HTERT RPE-1 (cell line): Measurements from ENCODE around the gene EPAS1.

ENCODE experiments used
- in situ Hi-C: fragments of 300-500 bp; cut with MboI; formaldehyde crosslinking; loops from 4 replicates; pipeline ENCODE4 v1.14.3; 2020; ENCODE audit warnings: low sequenced_read_pairs

EPAS1 gene

DNA sequence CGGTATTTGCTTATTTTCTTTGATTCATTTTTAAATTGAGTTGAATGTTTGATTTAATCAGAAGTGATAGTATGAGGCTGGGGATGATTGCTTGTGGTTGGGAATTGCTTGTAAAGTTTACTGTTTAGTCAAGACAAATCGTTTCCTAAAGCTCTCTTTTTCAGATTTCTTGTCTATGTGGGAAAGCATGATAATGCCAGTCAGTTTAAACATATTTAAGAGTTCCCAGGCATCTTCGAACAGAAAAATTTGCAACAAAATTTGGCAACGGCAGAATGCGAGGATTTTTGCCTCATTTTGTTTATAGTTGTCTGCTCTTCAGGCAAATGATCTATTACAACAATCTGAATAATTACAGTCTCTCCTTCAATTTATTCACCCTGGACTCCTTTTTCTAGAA, 22.5 kb downstream of the EPAS1 start:
- in situ Hi-C loops = no loop called here

DNA sequence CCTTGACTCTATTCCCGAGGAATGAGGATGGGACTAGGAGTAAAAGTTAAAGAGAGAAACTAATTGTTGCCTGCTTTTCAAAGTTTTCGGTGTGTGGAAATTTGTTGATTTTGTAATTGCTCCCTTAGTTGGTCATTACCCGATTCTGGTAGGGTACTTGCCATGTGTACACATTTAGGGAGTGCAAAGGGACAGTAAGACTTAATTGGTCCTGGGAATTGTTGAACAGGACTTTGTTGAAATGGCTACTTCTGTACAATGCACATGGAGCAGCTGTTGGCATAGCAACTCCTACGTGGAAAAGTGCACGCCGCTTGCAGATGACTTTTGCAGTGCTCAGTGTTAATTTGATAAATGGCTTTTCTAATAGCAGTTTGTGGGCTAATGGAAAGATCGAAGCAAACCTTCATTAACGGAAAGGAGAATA, 22.9 kb downstream of the EPAS1 start:
- in situ Hi-C loops = no loop called here

DNA sequence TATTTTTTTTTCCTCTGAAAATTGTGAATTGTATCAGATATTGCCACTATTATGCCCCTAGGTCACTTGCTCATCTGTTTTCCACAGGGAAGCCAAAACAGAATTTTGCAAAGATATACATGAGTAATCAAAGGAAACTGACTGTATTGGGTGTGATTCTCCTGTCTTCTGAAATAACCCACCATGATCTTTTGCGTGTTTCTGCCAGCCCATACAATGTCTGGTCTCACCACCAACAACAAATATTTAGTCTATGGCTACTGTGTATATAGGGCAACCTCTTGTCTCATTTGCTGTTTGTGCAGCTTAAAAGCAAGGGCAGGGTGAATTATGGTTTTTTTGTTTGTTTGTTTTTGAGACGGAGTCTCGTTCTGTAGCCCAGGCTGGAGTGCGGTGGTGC, 26.5 kb downstream of the EPAS1 start:
- in situ Hi-C loops = no loop called here

DNA sequence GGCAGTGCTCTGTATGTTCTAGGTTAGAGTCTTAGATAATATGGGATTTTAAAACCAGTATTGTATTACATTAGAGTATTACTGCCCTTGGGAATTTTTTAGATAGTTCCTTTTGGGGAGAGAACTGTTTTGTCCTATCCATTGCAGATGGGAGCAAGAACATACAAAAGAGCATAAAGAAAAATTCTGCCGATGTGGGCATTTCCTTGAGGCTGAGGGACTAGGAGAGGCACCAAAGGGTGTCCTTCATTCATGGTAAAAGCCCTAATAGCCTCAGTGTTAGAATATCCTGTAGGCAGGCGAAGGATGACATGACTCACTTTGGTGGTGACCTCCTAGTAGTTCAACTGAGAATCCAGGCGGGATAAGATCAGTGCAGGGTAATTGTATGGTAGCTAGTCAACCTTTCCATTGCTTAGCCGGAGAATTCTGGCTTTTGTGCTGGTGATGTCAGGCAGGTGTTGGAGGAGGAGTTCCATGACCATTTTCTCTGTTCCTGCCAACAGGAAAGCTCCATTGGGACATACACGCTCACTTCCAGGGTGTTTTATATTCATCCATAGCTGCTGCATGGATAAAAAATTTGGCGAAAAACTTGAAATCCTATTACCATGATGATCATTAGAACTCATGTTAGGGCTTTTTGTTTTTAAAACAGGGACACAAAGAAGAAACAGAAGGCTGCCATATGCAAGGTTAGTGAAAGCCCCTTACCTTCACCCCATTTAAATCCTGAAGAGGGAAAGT, 28.1 kb downstream of the EPAS1 start:
- in situ Hi-C loops = no loop called here

DNA sequence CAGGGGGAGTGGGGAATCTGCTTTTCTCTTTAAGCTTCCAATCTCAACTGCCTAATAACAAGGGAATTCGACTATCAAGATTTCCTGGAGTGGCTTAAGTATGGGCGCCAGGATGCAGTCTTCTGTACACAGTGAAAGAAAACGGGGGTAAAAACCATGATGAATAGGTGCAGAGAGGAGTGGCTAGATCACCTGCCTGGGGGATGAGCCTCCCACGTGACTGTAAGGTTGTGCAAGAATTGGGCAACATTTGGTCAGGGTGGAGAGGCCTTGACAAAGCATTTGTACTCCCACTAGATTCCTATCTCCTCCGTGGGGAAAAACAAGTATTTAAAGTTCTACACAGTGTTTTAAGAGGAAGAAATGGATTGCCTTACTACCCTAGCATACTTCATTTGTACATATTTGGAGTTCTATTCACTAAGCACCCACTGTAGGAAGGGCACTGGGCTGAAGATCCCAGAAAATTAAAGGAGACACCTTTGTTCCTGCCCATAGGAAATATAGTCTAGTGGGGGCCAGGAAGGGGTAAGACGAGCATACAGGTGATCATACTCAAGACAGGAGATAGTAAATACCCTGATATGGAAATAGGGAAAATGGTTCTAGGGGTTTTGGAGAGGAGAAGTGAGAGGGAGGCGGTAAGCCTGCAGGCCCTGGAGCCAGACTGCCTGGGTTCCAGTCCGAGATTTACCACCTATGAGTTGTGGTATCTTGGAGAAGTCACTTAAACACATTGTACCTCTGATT, 29.2 kb downstream of the EPAS1 start:
- in situ Hi-C loops = no loop called here

DNA sequence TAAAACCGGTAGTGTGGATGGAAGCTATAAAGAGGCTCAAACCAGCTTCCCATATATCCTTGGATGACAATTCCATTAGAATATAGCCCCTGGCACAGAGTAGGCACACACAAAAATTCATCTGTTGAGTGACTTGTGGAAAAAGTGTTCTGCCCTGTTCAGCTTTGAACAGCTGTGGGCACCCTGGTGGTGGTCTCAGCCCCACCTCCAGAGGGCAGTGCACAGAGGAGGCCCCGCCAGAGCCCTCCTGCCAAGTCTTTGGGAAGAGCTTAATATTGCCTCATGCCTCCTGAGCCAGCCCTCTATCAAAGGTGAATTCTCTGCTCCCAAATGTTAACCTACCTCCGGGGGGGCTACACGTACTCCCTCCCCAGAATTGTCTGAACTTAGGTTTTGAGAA, 30.4 kb downstream of the EPAS1 start:
- in situ Hi-C loops = no loop called here

DNA sequence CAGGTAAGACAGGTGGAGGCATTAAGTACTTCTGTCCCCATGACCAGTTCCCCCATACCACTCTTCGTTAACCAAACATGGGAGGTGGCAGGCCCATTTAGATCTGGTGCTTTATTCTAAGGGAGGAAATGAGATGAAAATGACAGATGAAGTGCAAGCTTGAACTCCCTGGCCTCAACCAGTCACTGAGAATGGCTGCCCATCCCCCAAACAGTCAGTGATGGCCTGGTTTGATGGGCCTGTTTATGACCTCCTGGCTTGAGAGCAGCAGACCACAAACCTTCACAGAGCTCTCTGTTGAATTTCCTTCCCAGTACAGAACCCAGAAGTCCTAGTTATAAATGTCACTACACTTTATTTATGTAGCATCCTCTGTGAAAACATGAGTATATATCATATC, 31.1 kb downstream of the EPAS1 start:
- in situ Hi-C loops = no loop called here

DNA sequence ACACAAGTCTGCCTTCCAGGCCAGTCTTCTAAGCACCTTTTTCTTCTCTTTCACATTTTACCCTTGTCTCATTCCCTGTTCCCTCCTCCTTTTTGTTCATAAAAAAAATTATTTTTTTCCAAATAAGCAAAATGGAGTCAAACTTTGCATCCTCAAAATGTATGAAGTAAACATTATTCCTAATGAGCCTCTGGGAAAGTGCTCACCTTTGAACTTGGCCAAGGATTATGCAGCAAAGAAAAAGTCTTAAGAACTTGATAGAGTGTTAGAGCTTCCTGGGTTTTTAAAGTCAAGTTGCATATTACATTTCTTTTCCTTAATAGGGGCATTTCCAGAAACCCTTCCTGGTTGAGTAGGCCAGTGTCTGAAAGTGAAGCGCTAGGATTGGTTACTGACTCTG, 31.6 kb downstream of the EPAS1 start:
- in situ Hi-C loops = no loop called here

DNA sequence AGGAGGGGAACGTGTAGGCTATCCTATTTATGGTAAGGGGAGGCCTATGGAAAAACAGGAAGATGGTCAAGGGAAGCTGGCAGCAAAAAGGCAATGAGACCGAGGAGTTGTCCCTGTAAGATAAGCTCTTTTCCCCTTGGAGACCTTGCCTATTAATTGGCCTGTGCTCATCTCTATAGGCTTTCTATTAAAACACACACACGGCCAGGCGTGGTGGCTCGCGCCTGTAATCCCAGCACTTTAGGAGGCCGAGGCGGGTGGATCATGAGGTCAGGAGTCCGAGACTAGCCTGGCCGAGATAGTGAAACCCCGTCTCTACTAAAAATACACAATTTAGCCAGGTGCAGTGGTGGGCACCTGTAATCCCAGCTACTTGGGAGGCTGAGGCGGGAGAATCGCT, 32.1 kb downstream of the EPAS1 start:
- in situ Hi-C loops = no loop called here

DNA sequence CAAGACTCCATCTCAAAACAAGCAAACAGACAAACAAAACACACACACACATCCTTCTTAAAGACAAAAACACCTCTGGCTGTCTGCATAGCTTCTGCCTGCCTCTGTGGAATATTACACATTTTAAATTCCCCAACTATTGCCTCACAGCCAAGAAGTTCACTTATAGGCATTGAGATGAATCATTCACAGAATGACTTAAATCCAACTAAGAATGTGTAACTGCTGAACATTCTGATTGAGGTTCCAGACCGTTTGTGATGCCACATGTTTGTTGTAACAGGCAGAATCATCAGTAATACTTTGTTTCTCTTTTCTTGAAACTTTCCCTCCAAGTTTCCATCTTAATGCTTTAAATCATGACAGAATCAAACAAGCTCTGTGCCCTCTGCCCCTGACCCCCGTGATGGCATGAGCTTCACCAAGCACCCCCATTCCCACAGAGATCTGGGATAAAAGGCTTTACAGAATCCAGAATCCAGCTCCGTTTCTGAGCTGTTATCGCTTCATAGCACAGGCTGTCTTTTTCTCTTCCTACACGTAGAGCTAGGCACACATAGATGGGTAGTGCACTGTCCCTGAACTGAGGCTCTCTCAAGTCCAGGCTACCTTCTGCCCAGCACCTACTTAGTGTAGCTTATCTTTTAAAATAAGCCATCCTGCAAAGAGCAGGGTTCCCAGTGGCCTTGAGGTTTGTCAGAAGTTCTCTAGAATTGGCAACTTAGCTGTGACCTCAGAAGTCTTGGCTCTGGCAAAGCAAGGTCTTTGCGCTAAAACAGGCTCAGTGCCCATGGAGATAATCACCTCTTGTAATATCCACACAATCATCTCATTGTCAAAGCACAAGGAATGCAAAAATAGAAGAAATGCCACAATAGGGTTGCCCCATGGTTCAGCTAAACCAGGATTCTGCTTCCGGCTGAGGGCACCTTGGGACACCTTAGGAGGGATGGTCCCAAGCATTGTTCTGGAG, 32.9 kb downstream of the EPAS1 start:
- in situ Hi-C loops = no loop called here

DNA sequence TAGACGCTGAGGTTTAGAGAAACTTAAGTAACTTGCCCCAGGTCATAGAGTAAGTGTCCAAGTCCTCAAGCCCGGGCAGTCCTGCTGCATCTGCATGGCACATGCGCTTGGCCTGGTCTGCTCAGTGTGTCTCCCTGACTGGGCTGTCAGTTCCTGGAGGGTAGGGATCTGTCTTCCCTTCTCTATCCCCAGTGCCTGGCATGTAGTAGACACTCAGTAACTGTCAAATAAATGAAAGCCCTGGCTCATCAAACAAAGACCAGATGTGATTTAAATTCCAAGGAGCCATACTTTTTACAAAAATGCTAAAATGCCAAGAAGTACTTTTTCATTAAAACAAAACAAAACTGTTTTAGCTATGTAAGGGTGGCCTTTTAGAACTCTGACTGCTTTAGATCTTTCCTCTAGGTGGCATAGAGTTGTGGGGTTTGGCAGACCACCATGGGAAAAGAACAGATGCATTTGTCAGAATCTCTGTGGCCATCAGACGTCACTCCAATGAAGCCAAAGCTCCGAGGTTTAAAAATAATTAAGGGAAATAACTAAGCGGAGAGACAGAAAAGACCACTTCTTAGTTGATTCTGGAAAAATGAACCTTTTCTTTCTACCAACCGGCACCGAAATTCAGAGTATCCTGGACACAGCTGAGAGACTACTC, 34.0 kb downstream of the EPAS1 start:
- in situ Hi-C loops = no loop called here

DNA sequence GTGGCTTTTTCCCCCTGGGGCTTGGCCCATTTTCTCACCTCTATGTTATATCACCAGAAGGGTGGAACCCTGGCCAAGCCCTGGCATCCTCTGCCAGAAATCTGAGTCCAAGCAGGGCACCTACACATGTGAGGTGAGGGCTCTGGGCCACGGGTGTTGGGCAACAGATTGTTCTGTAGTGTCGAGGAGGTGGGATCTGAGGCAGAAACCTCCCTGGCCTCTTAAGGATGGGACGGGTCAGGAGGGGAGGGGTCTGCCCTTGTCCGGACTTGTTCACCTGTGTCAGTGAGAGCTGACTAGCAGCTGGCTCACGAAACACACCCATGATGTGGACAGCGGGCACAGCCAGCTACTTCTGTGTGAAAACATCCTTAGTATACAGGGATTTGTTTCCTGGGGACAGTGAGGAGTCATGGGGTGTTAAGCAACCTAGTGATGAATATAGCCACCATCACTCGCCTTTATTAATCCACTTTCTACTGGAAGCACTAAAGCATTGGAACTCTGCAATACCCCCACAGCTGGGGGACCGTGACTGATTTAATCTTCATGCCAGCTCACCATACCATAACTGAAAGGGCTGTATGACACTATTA, 35.6 kb downstream of the EPAS1 start:
- in situ Hi-C loops = no loop called here

DNA sequence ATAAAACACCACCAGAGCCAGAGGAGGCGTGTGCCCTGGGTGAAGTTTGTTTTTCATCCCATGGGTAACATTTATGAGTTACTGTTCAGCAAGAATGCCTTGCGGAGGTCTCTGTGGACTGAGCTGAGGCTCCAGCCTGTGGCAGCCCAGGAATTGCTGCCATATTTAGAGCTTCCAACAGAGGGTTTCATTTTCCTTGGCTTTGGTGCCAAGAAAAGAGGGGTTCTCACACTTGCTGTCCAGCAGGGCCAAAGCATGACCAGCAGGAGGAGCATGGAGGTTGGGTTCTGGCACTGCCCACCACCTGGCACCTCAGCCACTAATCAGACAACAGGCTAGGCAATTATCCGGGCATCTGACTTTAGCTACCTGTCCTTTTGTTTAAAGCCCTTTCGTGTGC, 36.7 kb downstream of the EPAS1 start:
- in situ Hi-C loops = no loop called here

DNA sequence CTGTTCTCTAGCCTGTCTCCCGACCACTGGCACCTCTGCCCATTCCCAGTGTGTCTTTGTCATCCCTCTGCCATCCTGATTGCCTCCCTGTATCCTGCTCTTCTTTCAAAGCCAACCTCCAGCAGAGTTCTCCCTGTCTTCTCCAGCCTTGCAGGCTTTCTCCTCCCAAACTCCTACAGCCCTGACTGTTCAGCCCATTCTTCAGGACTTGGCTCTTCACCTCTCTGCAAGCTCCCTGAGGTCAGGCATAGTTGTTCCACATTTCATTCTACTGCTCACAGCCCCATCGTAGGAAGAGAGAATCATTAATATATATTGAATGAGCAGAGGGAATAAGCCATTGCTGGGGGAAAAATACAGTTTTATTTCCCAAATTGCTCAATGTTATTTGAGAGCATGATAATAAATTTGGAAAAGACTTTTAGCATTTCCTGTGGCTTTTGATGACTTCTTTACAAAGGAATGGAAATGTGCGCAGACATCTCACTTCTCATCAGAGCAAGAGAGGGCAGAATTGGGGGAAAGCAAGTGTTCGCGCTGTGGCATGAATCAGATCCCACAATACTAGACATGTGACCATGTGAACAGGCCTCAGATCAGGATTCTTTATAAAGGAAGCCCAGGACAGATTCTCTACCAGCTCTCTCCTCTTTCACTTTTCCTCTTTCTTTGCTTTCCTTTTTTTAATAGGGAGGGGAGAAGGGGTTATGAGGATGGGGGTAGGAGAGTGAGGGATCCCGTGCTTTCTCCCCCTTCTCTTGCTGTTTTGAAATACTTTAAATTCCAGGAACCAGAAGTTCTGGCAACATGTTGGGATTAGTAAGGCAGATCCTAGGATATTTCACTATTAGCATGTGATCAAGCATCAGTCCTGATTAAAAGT, 37.4 kb downstream of the EPAS1 start:
- in situ Hi-C loops = no loop called here

DNA sequence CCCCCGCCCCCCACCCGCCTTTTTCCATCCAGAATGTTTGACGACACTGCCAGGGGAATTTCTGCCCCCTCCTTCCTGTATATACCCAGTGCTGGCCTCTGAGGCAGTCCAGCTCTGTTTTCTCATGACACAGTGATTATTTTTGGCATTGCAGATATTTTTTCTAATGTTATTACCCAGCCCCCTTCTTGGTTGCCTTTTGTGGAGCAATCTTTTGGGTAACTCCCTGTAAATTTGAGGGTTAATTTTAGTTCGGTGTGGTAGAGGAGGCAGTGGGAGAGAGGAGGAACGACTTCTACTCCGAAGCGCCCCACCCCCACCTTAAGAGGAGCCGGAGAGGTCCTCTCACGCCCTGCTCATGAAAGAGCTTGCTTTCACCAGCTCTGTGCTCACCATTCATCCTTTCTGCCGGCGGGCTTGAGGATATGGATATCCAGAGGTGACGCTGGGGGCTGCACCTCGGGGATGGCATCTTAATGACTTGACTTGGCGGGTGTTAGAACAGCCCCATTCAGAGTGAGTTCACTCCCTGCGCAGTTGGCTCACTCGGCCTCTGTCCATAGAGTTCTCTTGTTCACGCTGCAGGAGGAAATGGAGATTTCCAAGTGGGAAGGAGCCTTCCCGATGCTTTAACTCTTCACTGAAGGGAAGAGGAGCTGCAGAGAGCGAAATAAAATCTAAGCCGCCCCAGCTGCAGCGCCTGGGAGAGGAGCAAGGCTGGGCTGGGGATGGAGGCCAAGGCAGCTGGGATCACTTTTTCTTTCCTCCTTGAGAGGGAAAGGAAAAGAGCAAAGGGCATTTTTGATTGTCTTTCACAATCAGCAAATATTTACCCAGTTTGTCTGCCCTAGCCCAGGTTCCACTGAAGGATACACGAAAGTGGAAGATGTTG, 38.4 kb downstream of the EPAS1 start:
- in situ Hi-C loops = no loop called here

DNA sequence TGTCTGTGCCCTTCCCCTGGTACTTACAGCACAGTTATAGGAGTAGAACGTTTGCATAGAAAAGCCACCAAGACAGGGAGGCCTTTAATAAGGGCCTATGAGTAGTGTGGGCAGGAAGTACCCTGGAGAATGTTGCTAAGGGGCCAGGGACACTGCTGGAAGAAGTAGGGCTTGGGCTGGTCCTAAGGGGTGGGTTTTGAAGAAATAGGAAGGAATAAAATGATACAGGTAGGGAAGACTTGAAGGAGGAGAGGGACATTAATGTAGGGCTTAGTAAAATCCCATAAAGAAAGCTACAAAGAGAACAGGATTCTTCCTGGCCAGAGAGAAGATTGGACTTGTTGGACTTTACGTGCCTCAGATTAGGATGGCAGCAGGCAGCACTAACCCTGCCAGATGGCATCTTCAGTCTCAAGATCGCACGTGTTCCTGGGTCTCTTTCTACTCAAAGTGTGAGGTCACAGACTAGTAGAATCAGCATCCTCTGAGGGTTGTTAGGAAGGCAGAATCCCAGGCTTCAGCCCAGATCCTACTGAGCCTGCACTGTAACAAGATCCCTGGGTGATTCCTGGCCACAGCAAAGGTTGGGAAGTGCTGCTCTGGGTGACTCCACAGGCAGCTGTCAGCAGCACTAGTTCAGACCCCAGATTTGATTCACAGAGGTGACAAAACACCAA, 39.2 kb downstream of the EPAS1 start:
- in situ Hi-C loops = no loop called here

DNA sequence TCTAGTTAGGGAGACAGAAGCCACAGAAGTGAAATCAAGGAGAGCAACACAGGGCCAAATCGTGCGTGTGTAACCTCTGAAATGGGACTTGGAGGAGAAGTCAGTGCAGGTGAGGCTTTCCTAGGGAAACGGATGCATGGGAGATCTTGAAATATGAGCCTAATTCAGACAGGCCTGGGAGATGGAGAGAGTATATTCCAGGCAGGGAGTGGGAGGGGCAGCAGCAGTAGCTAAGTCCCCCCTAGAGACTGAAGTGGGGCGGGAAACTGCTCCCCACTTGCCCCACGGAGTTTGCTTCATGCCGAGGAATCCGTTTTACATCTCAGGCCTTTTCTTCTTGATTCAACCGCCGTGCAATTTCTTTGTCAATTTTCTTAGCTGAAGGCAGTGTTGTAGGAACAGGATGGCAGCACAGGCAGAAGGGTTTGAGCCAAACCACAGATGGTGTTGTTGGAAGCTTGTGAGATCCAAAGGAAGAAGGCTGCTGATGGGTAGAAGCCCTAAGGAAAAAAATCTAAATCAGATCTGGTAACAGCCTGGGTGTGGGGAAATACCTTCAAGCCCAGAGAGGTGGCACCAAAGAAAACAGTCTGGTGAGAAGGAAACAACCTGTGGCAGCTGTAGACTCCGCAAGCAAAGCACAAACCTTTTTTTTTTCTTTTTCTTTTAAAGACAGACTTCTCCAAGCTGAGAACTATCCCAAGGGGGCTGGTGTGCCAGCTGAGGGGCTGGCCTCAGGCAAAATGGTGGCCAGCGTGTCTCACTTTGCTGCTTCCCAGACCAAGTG, 40.2 kb downstream of the EPAS1 start:
- in situ Hi-C loops = no loop called here
